HG03159 (cell line): ENCODE measurements around the gene DOCK6.
"Not testable (repeated sequence)": the region's sequence is repeated elsewhere in the genome, so short reads cannot be mapped to it uniquely, and the experiment has no call there.

Experiments used
- ATAC-seq: cut with Tn5 transposase; IDR thresholded peaks from one replicate; pipeline ENCODE4 v1.9.1; 2021; ENCODE audit warnings: mild to moderate bottlenecking, moderate library complexity; ENCODE audit not compliant: unreplicated experiment

The DOCK6 gene

DNA sequence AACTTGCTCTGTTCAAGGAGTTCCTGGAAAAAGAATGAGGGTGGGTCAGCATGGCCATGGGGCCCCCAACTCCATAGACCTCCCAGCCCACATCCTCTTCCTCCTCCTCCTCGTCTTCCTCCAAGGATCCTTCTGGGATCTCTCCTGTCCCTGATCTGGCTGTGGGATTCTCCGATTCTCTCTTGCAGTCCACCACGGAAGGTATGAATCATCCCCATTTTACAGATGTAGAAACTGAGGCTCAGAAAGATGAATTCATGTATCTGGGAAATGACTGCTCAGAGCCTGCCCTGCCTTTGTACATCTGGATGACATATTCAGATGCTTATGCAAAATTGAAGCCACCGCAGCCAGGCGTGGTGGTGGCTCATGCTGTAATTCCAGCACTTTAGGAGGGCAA is 62.8 kb downstream of the DOCK6 start:
- no peak for ATAC-seq

DNA sequence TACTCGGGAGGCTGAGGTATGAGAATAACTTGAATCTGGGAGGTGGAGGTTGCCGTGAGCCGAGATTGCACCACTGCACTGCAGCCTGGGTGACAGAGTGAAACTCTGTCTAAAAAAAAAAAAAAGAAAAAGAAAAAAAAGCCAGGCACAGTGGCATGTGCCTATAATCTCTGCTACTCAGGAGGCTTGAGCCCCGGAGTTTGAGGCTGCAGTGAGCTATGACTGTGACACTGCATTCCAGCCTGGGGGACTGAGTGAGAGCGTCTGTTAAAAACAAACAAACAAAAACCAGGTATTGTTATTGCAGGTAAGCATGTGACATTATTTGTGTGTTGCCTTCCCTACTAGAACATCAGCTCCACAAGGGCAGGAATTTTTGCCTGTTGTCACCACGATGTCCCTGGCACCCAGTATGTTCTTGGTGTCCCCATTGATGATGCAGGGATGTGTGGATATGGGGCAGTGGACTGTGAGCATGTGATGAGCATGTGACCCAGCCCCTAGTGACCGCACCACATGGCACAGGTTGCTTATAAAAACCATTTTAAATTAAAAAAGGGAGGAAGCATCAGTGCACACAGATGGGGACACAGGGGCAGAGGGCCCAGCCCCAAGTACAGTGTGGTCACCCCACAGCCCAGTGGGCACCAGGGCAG is 63.4 kb downstream of the DOCK6 start:
- no peak for ATAC-seq

DNA sequence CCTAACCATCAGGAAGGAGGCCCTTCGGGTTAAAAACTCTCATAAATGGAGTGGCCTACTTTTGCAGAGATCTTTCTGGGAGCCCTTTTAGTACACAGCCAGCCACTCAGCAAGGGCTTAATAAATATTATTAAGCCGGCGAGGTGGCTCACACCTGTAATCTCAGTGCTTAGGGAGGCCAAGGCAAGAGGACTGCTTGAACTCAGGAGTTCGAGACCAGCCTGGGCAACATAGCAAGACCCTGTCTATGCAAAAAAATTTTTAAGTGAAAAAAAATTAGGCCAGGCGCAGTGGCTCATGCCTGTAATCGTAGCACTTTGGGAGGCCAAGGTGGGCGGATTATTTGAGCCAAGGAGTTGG is 64.2 kb downstream of the DOCK6 start:
- no peak for ATAC-seq

DNA sequence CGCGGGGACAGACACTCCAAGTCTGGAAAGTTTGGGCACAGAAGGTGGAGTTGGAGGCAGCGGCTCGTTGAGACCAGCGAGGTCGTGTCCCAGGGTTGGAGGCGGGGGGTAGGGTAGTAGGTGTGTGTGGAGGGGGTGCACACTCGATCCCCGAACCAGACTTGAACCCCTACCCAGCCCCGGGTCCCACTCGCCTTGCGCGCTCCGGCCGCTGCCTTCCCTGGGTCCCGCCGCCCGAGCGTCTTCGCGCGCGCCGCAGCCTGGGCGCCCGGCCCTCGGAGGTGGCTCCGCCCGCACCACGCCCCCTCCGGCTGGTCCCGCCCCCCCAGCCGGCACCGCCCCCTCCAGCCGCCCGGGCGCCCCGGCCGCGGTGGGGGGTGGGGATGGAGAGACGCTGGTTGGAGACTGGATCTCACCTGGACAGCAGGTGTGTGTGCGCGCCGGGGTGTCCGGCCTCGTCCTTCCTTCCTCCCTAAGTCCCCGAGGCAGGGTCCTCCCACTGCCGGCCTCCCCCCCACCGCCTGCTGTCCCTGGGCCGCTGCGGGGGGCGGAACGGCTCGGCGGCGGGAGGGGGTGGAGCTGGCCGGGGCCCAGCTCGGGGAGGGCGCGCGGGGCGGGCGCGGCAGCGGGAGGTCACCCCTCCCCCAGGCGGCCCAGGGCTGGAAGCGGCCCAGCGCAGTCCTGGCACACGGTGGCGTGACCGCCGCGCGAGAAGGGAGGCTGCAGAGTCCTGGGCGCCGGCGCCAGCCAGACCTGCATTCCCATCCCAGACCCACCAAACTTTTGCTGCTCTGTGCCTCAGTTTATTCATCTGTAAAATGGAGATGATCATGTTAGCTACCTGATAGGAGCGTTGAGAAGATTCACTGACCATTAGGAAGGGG is 64.8 kb downstream of the DOCK6 start, which contains the start of gene KANK2:
TSS of gene KANK2 (minus strand) at position 255 of the 884 bp plus-strand sequence. CDS start 3,034 bp downstream, outside the sequence.
- ATAC-seq = peak; percentile 64

DNA sequence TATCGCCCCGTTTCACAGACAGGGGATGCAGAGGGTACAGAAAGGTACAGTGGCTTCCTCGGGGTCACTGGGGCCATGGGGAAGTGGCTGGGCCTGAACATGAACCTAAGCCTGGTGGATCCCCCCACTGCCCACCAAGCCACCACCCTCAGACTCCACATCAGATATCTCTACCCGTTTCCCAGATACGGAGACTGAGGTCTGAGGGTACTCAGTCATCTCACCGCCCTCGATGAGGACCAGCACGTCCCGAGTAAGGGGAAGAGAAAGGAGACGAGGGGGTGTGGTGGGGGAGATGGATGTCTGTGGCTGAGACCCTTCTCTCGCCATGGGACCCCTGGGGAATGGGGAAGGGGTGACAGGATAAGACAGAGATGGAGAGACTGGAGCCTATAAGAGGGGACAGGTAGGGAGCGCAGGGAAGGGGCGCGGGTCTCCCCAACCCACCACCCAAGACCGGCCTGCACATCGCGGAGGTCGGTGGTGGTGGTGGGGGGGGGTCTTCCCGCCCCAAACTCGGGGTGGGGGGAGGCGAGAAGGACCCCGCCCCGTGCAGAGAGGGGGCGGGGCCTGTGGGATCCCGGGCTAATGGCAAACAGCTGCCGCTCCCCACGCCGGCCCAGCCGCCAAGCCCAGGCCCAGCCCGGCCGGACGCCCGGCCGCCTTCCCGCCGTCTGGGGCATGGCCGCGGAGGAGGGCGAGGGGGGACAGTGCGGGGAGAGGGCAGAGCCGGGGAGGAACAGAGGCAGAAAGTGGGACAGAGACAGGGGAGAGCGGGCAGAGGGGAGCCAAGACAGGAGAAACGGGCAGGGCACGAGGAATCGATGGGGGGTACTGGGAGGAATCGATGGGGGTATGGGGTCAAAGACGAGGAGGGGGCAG is 65.7 kb downstream of the DOCK6 start:
- no peak for ATAC-seq

DNA sequence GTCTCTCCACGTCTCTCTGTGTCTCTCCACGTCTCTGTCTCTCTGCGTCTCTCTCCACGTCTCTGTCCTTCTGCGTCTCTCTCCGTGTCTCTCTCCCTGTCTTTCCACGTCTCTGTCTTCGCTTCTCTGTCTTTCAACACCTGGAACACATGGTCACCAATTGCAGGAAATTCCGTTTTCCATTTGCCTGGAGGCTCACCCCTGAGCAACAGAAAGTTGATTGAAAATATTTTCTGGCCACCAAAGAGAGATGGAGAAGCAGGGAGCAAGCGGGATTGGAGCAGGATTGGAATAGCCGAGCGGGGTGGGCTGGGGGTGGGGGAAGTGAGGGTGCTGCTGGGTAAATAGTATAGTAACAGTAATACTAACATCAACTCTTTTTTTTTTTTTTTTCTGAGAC is 66.6 kb downstream of the DOCK6 start:
- no peak for ATAC-seq

DNA sequence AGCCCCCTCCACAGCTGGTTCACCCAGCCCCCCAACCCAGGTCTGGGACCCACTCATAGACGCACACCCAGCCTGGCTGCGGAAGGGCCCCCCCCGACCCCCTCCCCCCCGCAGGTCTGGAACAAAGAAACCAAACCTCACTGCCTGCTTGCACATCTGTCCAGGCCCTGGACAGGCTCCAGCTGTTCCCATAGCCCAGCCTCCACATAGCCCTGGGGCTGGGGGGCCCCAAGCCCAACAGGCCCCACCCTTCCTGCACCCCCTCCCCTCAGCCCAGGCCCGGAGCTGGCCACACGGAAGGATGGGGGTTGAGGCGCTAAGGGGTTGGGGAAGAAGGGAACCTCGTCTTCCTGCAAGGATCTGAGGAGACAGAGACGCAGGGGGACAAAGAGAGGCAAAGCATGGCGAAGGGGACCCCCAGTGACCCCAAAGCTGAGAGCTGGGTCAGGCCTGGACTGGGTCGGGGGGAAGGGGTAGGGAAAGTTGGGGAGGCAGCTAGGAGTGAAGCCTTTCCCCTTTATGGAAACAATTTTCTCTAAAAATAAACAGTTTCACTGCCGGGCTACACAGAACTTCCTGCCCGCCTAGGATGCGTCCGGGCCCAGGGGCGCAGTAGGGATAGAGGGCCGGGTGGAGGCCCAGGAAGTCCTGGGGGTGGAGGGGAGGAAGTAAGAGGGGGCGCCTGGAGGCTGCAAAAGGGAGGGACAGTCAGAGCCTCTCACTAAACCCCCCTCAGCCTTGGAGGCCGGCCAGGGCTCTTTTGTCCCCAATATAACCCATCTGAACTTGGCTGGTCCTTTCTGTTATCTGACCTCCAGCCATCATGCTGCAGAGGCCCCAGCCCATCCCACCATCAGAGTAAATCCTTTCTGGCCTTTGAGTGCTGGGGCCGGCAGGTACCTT is 67.4 kb downstream of the DOCK6 start:
- no peak for ATAC-seq

DNA sequence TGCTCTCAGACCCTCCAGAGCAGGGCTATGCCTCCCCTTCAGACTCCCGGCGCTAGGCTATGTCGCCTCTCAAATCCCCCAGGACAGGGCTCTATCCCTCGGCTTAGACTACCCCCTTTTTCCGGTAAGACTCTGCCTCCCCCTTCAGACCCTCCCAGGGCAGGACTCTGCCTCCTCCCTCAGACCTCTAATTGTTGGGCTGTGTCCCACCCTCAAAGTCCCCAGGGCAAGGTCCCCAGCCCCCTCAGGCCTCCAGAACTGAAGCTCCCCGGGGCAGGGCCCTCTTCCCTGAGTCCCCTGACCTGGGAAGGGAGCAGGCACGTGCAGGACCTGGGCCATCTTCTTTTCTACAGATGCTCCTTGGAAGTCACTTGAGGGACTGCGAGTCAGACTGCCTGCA is 68.2 kb downstream of the DOCK6 start:
- no peak for ATAC-seq

DNA sequence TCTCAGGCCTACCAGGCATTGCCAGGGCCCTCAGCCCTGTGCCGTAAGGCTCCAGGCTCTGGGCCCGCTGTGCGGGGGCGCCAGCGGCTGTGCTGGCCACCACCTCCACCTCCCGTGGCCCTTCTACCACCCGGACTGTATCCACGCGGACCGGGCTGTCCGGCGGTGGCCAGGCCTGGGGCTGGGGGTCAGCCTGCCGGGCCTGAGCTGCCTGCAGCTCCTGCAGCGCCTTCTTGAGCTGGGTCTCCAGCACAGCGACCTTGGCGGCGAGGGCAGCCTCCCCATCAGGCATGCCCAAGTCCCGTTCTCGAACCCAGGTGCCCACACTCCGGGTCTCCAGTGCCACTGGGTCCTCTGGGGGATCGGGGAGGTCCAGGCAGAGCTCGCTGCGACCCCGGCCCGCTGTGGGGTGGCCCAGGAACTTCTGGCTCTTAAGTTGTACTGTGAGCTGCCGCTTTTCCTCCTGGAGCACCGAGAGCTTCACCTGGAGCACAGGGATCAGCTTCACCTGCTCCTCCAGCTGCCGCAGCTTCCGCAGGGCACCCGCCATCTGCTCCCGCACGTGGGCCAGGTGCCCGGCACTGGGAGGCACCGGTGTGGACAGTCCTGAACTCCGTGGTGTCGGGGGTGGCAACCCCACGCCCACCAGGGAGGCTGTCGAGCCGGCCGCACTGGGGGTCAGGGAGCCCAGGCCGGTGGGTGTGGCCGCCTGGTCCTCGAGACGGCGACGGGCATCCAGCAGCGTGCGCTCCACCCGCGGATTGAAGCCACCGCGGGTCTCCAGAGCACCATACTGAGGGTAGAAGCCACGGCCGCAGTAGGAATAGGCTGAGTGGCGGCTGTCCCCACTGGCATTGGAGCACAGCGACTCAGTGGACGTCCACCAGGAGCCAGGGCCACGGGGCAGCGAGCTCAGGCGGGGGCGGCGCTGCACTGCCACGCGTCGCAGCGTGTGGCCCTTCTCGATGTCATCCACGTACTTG is 69.1 kb downstream of the DOCK6 start:
- no peak for ATAC-seq

DNA sequence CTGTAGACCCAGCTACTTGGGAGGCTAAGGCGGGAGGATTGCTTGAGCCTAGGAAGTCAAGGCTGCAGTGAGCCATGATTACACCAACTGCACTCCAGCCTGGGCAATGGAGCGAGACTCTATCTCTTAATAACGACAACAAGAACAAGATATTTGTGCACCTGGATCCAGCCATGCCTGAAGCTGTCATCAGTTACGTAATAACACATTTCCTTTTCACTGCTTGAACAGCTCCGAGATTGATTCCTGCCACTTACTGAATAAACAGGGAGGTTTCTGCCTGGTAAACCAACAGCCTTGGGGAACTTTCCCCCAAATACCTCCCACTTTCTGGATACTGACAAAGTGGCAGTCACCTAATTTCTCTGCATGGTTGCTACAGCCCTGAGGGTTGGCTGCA is 70.4 kb downstream of the DOCK6 start:
- ATAC-seq = no peak

DNA sequence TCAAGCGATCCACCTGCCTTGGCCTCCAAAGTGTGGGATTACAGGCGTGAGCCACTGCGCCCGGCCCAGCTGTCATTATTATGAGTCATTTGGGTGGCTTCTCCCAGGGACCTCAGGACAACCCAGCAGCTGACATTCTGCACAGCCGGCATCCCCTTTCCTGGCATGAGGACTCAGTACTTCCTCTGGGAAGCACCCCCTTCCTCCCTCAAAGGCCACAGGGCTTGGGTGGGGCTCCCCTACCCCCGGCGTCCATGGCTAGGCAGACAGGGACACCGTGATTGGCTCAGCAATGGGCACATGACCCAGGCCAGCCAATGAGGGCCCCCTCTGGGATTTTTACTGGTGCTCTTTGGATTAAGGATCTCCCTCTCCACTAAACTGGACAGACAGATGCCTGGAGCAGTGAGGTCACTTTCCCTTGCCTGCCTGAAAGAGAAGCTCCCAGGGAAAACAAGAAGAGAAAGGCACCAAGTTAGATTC is 71.0 kb downstream of the DOCK6 start:
- no peak for ATAC-seq

DNA sequence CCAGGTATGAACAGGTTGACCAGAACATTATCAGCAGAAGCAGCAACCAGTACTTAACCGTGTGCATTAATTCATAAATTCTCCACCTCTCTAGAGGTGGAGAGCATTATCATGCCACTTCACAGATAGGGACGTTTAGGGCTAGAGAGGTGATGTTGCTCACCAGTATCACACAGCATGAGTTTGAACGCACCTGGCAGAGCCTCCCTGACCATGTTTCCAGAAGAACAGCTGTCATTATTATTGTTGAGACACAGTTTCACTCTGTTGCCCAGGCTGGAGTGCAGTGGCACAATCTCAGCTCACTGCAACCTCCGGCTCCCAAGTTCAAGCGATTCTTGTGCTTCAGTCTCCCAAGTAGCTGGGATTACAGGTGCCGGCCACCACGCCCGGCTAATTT is 71.8 kb downstream of the DOCK6 start:
- no peak for ATAC-seq

DNA sequence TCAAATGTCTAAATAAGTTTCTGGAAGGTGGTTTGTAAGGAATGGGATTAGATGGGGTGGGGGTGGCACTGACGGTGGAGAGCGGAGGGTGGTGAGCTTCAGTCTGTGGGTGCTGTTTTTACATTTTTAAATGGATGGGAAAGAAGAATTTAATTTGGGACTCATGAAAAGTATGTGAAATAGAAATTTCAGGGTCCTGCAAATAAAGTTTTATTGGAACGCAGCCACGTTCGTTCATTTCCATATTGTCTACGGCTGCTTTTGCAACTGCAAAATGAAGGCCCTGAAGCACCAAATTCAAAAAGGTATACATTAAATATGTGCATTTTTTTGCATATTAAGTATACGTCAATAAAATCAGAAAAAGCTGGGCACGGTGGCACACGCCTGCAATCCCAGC is 74.9 kb downstream of the DOCK6 start:
- ATAC-seq = no peak

DNA sequence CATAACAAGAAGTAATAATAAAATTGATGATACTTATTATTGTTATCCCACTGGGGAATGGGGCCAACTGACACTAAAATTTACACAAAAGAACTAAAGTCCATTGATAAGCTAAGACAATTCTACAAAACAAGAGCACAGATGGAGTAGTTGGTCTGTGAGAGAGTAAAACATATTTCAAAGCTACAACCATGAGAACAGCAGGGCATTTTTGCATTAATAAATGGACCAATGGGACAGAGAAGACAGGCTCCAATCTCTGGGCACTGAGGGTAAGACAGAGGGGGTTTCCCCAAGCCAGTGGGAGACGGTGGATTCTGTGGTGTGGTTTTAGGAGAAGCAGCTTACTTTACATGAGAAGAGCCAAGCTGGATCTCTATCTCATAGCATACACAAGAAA is 79.3 kb downstream of the DOCK6 start:
- no peak for ATAC-seq

DNA sequence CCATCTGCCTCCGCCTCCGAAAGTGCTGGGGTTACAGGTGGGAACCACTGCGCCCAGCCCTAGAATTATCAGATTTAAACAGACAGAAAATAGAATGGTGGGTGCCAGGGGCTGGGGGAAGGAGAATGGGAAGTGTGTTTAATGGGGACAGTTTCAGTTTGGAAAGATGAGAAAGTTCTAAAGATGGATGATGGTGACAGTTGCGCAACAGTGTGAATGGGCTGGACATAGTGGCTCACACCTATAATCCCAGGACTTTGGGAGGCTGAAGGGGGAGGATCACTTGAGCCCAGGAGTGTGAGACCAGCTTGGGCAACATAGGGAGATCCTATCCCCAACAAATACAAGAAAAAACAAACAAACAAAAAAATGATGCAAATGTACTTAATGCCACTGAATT is 80.8 kb downstream of the DOCK6 start:
- no peak for ATAC-seq

DNA sequence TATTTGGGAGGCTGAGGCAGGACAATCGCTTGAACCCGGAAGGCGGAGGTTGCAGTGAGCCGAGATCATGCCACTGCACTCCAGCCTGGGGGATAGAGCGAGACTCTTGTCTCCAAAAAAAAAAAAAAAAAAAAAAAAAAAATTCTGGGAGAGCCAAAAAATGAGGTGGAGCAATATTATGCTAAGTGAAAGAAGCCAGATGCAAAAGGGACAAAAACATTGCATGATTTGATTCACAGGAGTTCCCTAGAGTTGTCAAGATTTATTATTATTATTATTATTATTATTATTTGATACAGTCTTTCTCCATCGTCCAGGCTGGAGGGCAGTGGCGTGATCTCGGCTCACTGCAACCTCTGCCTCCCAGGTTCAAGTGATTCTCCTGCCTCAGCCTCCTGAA is 81.3 kb downstream of the DOCK6 start:
- not testable (repeated sequence) for ATAC-seq

DNA sequence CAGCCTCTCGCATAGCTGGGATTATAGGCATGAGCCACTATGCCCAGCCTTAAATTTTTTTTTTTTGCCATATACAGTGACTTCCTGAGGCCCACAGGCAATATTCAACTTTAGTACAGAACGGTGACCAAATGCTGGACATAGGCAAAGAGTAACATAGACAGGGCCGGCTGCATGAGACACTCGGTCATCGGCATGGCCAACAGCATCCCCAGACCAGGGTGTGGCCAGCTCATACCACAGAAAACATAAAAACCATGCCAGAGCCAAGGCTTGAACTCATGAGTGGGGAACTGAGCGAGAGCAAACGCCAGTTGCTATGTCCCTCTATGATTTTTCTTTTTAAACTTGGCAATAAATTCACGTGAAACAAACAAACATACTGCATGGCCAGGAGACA is 82.0 kb downstream of the DOCK6 start:
- ATAC-seq = no peak

DNA sequence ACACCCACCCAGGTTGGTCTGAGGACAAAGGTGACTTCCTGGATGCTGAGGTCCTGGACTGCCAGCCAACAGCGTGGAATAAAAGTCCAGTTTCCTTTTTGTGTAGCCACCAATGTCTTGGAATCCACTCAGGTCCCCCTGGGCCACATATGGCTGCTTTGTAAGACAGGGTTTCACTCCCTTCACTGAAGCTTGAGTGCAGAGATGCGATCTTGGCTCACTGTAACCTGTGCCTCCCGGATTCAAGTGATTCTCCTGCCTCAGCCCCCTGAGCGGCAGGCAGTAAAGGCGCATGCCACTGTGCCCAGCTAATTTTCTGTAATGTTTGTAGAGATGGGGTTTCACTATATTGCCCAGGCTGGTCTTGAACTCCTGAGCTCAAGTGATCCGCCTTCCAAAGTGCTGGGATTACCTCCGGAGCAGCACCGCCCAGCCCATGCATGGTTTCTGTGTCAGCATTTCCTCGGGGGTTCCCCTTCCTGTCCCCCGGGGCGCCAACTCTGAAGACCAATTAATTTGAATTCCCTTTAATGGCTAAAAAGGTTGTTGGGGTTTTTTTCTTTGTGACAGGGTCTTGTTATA is 82.5 kb downstream of the DOCK6 start:
- no peak for ATAC-seq

DNA sequence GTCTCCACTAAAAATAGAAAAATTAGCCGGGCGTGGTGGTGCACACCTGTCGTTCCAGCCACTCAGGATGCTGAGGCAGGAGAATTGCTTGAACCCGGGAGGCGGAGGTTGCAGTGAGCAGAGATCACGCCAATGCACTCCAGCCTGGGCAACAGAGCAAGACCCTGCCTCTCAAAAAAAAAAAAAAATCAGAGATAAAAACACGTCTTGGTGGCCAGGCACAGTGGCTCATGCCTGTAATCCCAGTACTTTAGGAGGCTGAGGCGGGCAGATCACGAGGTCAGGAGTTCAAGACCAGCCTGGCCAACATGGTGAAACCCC is 83.2 kb downstream of the DOCK6 start:
- ATAC-seq = not testable (repeated sequence)
